SK-N-SH (cell line): ENCODE results near the gene TBCD. TPM values are rescaled to one million over a fixed set of nuclear protein-coding genes. Genes with fewer than 3 reads are reported as not detected.

ENCODE experiments used
- CTCF ChIA-PET: fragments of 300-600, 350-600 bp; formaldehyde crosslinking; extraction: SDS; loops from one replicate; lab custom pipeline; 2021; lab: Yijun Ruan, JAX
- POLR2A ChIA-PET: fragments of 350-600 bp; sonication (Branson Sonifier 250); formaldehyde crosslinking; extraction: SDS; loops from one replicate; lab custom pipeline; 2020; ENCODE audit warnings: antibody characterized with exemption, inconsistent platforms; lab: Yijun Ruan, JAX
- DNase-seq: peaks from one replicate; pipeline ENCODE4 v3.0.0; 2012
- H2AFZ ChIP-seq: fragments of 200-600 bp; sonication (generic); 2 replicates; pipeline ENCODE4 v1.8.1; 2016; ENCODE audit warnings: antibody characterized with exemption, mild to moderate bottlenecking, low read depth
- H3F3A ChIP-seq: fragments of 200-600 bp; sonication (generic); replicated peaks from 2 replicates; pipeline ENCODE3; 2016; ENCODE audit warnings: antibody characterized with exemption, mild to moderate bottlenecking; ENCODE audit not compliant: insufficient read depth
- H3K27ac ChIP-seq, 2 experiments: fragments of 200-500 bp in 1 of 2; fragments of 200-600 bp in 1 of 2; sonication (Bioruptor generic) in 1 of 2; sonication (generic), shearing (Covaris generic) in 1 of 2; 2 replicates each; pipeline versions ENCODE4 v1.5.1 to v1.6.1; 2014 to 2016; ENCODE audit warnings: low read depth in 2 of 2, inconsistent platforms in 1 of 2, low read length in 1 of 2, mild to moderate bottlenecking in 1 of 2, mixed read lengths in 1 of 2
- H3K27me3 ChIP-seq: fragments of 200-600 bp; sonication (generic), shearing (Covaris generic); 2 replicates; pipeline ENCODE4 v1.6.1; 2016; ENCODE audit warnings: mixed run types; ENCODE audit not compliant: insufficient read depth
- H3K36me3 ChIP-seq, 2 experiments: fragments of 200-500 bp in 1 of 2; fragments of 200-600 bp in 1 of 2; sonication (Bioruptor generic) in 1 of 2; sonication (generic) in 1 of 2; replicated peaks in 1 of 2; 2 replicates each; pipeline versions ENCODE3 to v1.5.1; 2014 to 2016; ENCODE audit warnings: low read length in 1 of 2, mild to moderate bottlenecking in 1 of 2; ENCODE audit not compliant: insufficient read depth in 2 of 2, control insufficient read depth in 1 of 2
- H3K4me1 ChIP-seq, 2 experiments: fragments of 200-500 bp in 1 of 2; fragments of 200-600 bp in 1 of 2; sonication (Bioruptor generic) in 1 of 2; sonication (generic), shearing (Covaris generic) in 1 of 2; 2 replicates each; pipeline versions ENCODE4 v1.5.1 to v1.6.1; 2014 to 2016; ENCODE audit warnings: low read depth in 1 of 2, low read length in 1 of 2, mixed run types in 1 of 2; ENCODE audit not compliant: insufficient read depth in 2 of 2, control insufficient read depth in 1 of 2
- H3K4me2 ChIP-seq: fragments of 200-600 bp; sonication (generic), shearing (Covaris generic); 2 replicates; pipeline ENCODE4 v1.6.1; 2017; ENCODE audit warnings: mixed run types
- H3K4me3 ChIP-seq, 2 experiments: fragments of 200-500 bp in 1 of 2; fragments of 200-600 bp in 1 of 2; sonication (Bioruptor generic) in 1 of 2; sonication (generic), shearing (Covaris generic) in 1 of 2; 2 replicates each; pipeline versions ENCODE4 v1.5.1 to v1.8.1; 2014 to 2016; ENCODE audit warnings: low read depth in 2 of 2, inconsistent platforms in 1 of 2, low read length in 1 of 2, mild to moderate bottlenecking in 1 of 2, mixed read lengths in 1 of 2, moderate library complexity in 1 of 2
- H3K79me2 ChIP-seq: fragments of 200-600 bp; sonication (generic); 2 replicates; pipeline ENCODE4 v1.8.1; 2017; ENCODE audit warnings: mild to moderate bottlenecking; ENCODE audit not compliant: insufficient read depth
- H3K9ac ChIP-seq: fragments of 200-600 bp; sonication (generic); 2 replicates; pipeline ENCODE4 v1.6.1; 2017; ENCODE audit warnings: mixed run types
- H3K9me2 ChIP-seq: fragments of 200-600 bp; sonication (generic); 2 replicates; pipeline ENCODE4 v1.6.1; 2017; ENCODE audit warnings: mixed run types
- H3K9me3 ChIP-seq: fragments of 200-600 bp; sonication (generic); 2 replicates; pipeline ENCODE4 v1.6.1; 2017; ENCODE audit warnings: mixed run types, mild to moderate bottlenecking, moderate library complexity
- H4K20me1 ChIP-seq: fragments of 200-600 bp; sonication (generic); 2 replicates; pipeline ENCODE4 v1.6.1; 2017; ENCODE audit warnings: mild to moderate bottlenecking, mixed run types; ENCODE audit not compliant: insufficient read depth
- CHD2 ChIP-seq: fragments of 150-350 bp; IDR thresholded peaks from 2 replicates; pipeline ENCODE4 v1.6.1; 2018; ENCODE audit warnings: low read length; ENCODE audit not compliant: partially characterized antibody
- EZH2phosphoT487 ChIP-seq: fragments of 200-600 bp; sonication (generic); IDR thresholded peaks from 2 replicates; pipeline ENCODE4 v1.6.1; 2017; ENCODE audit warnings: low read depth, mixed run types, mild to moderate bottlenecking, antibody characterized with exemption, moderate library complexity, borderline replicate concordance
- FOSL2 ChIP-seq: IDR thresholded peaks from 2 replicates; pipeline ENCODE4 v1.4.0; 2012; ENCODE audit warnings: low read depth, mild to moderate bottlenecking, moderate library complexity, borderline replicate concordance
- MAX ChIP-seq: IDR thresholded peaks from 2 replicates; pipeline ENCODE4 v1.4.0; 2012; ENCODE audit warnings: low read depth
- MEF2A ChIP-seq: IDR thresholded peaks from 2 replicates; pipeline ENCODE4 v1.4.0; 2012; ENCODE audit warnings: low read depth, borderline replicate concordance
- NRF1 ChIP-seq: IDR thresholded peaks from 2 replicates; pipeline ENCODE4 v1.6.1; 2012; ENCODE audit warnings: low read depth, mild to moderate bottlenecking, low read length
- PBX3 ChIP-seq: IDR thresholded peaks from 2 replicates; pipeline ENCODE4; 2012
- RAD21 ChIP-seq: IDR thresholded peaks from 2 replicates; pipeline ENCODE4 v1.6.1; 2012; ENCODE audit warnings: mild to moderate bottlenecking, low read length
- REST ChIP-seq: IDR thresholded peaks from 2 replicates; pipeline ENCODE4 v1.6.1; 2012; ENCODE audit warnings: mild to moderate bottlenecking, low read depth, low read length, moderate library complexity
- RXRA ChIP-seq: IDR thresholded peaks from 2 replicates; pipeline ENCODE4 v1.4.0; 2012; ENCODE audit warnings: low read depth, mild to moderate bottlenecking, borderline replicate concordance
- SMC3 ChIP-seq: IDR thresholded peaks from 2 replicates; pipeline ENCODE4 v1.6.1; 2012; ENCODE audit warnings: low read depth, low read length, improper control_type of control experiment
- TAF1 ChIP-seq: IDR thresholded peaks from 2 replicates; pipeline ENCODE4 v1.6.1; 2012; ENCODE audit warnings: low read depth, mild to moderate bottlenecking, low read length, moderate library complexity, borderline replicate concordance
- TCF12 ChIP-seq: IDR thresholded peaks from 2 replicates; pipeline ENCODE4 v1.4.0; 2012
- TEAD4 ChIP-seq: IDR thresholded peaks from 2 replicates; pipeline ENCODE4 v1.4.0; 2012; ENCODE audit warnings: mild to moderate bottlenecking, borderline replicate concordance; ENCODE audit not compliant: insufficient read depth
- USF1 ChIP-seq: IDR thresholded peaks from 2 replicates; pipeline ENCODE4 v1.4.0; 2012; ENCODE audit warnings: low read depth, borderline replicate concordance
- YY1 ChIP-seq: IDR thresholded peaks from 2 replicates; pipeline ENCODE4 v1.4.0; 2012; ENCODE audit warnings: low read depth, mild to moderate bottlenecking
- WGBS: methylation state at CpG from one replicate; pipeline ENCODE4 v1.1.6; 2017; ENCODE audit warnings: low lambda C conversion rate; 5-methylcytosine and 5-hydroxymethylcytosine counted together
- polyA plus RNA-seq, 3 experiments: library from polyadenylated mRNA; depleted of rRNA; stranded (reverse); fragments of >200 nt; gene quantifications; 2 replicates each; pipeline ENCODE4 v1.2.3, GENCODE V29; 2012

Gene TBCD
- polyA plus RNA-seq, 1 of the 3 experiments (the other 2 are of a cell fraction): 107 TPM

GRCh38 chr17:82965371-82965770 lies 213.5 kb downstream of the TBCD start (continued):
- TF ChIP-seq USF1 (no peak), SMC3 (no peak), CHD2 (no peak), NRF1 (no peak), RXRA (no peak)

- no peaks in the 10 kb centered on the region for H3F3A ChIP-seq
- WGBS: 87% methylated on average over 7 of the region's 7 CpGs
- no peak overlapping the region for H3K9ac ChIP-seq
- H3K4me3 ChIP-seq: no peak overlapping the region
- no peak overlapping the region for H3K4me2 ChIP-seq
- H3K27ac ChIP-seq: no peak overlapping the region
- H3K36me3 ChIP-seq: no peaks in the 10 kb centered on the region
- ChIA-PET POLR2A (no interaction called here), CTCF (interaction anchor here (1.5 kb wide), 1 partner anchor 184 kb away, joined by 5 read pairs; no protein-coding TSS in a partner anchor)
- H4K20me1 ChIP-seq: no peaks in the 10 kb centered on the region
- DNase-seq: no peak
- no peaks in the 10 kb centered on the region for H3K9me3 ChIP-seq
- TF ChIP-seq TCF12 (no peak), CHD2 (no peak), RAD21 (no peak), TAF1 (no peak), FOSL2 (no peak), PBX3 (no peak), TEAD4 (no peak), MEF2A (no peak), REST (no peak), EZH2phosphoT487 (no peak), MAX (no peak), YY1 (no peak), RXRA (no peak)
- H2AFZ ChIP-seq: no peak overlapping the region
- H3K79me2 ChIP-seq: no peaks in the 10 kb centered on the region
- peaks cover 0 to 4% of the 10 kb centered on the region in 2 experiments; a peak in 1 of 4 replicates for H3K4me1 ChIP-seq
- no peaks in the 10 kb centered on the region for H3K9me2 ChIP-seq
- H3K27me3 ChIP-seq: no peaks in the 10 kb centered on the region
These were observed 214.6 kb downstream of the TBCD start for GRCh38 chr17:82966415-82966814.
